Measurements from ENCODE around the gene GAN.

- TF ChIP-seq ZNF699 (CRISPR knock-in tag; IDR thresholded peaks at IDR 0.05; ENCODE audit: insufficient replicate concordance) (no peak), FOXA3 (CRISPR knock-in tag; conservative IDR thresholded peaks at IDR 0.05 in 1 of 2, IDR thresholded peaks at IDR 0.05 in 1 of 2) (no peak), NR2C2 (CRISPR knock-in tag; IDR thresholded peaks at IDR 0.05) (no peak), NR2C2 (tag; IDR thresholded peaks at IDR 0.05) (no peak), CEBPB (tag; IDR thresholded peaks at IDR 0.05) (no peak), CBX5 (IDR thresholded peaks at IDR 0.05; ENCODE audit: borderline replicate concordance, low read depth) (no peak), MCM5 (IDR thresholded peaks at IDR 0.05; ENCODE audit: low read depth) (no peak), GATA2 (CRISPR knock-in tag; IDR thresholded peaks at IDR 0.05) (no peak), BCLAF1 (IDR thresholded peaks at IDR 0.05; ENCODE audit: borderline replicate concordance in 1 of 2, control insufficient read depth in 1 of 2, low read depth in 2 of 2, low read length in 1 of 2) (no peak), PTTG1 (tag; IDR thresholded peaks at IDR 0.05; ENCODE audit: low read depth) (no peak)
- TF ChIP-seq, protein P1, sequence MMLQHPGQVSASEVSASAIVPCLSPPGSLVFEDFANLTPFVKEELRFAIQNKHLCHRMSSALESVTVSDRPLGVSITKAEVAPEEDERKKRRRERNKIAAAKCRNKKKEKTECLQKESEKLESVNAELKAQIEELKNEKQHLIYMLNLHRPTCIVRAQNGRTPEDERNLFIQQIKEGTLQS (IDR thresholded peaks at IDR 0.05), result no peak
- TF ChIP-seq, protein P1 (CRISPR knock-in tag; conservative IDR thresholded peaks at IDR 0.05), result no peak
- TF ChIP-seq, protein P2, sequence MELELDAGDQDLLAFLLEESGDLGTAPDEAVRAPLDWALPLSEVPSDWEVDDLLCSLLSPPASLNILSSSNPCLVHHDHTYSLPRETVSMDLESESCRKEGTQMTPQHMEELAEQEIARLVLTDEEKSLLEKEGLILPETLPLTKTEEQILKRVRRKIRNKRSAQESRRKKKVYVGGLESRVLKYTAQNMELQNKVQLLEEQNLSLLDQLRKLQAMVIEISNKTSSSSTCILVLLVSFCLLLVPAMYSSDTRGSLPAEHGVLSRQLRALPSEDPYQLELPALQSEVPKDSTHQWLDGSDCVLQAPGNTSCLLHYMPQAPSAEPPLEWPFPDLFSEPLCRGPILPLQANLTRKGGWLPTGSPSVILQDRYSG (tag; conservative IDR thresholded peaks at IDR 0.05; ENCODE audit: low read depth), result no peak
- TF ChIP-seq, protein P3, sequence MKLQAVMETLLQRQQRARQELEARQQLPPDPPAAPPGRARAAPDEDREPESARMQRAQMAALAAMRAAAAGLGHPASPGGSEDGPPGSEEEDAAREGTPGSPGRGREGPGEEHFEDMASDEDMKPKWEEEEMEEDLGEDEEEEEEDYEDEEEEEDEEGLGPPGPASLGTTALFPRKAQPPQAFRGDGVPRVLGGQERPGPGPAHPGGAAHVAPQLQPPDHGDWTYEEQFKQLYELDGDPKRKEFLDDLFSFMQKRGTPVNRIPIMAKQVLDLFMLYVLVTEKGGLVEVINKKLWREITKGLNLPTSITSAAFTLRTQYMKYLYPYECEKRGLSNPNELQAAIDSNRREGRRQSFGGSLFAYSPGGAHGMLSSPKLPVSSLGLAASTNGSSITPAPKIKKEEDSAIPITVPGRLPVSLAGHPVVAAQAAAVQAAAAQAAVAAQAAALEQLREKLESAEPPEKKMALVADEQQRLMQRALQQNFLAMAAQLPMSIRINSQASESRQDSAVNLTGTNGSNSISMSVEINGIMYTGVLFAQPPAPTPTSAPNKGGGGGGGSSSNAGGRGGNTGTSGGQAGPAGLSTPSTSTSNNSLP (IDR thresholded peaks at IDR 0.05; ENCODE audit: borderline replicate concordance, low read depth, low read length), result no peak
- TF ChIP-seq, protein P4, sequence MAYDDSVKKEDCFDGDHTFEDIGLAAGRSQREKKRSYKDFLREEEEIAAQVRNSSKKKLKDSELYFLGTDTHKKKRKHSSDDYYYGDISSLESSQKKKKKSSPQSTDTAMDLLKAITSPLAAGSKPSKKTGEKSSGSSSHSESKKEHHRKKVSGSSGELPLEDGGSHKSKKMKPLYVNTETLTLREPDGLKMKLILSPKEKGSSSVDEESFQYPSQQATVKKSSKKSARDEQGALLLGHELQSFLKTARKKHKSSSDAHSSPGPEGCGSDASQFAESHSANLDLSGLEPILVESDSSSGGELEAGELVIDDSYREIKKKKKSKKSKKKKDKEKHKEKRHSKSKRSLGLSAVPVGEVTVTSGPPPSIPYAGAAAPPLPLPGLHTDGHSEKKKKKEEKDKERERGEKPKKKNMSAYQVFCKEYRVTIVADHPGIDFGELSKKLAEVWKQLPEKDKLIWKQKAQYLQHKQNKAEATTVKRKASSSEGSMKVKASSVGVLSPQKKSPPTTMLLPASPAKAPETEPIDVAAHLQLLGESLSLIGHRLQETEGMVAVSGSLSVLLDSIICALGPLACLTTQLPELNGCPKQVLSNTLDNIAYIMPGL (CRISPR knock-in tag; IDR thresholded peaks at IDR 0.05), result no peak
Observed at GRCh38 chr16:81324808-81325207, 10.0 kb downstream of the GAN start.
